Measurements from ENCODE around the gene SRI.

The SRI gene

GRCh38 chr7:88224601-88225275 lies 4.9 kb upstream of the SRI start:
- DNase-seq = no peak

- no peak for DNase-seq
Measured at GRCh38 chr7:88223265-88223664, 3.4 kb upstream of the SRI start.

GRCh38 chr7:88218836-88219605 lies 817 bp downstream of the SRI start:
- peak in 1 of 4 experiments; percentile 0 for DNase-seq

GRCh38 chr7:88218429-88218745 lies 1.5 kb downstream of the SRI start:
- no peak for DNase-seq

GRCh38 chr7:88217675-88218428 lies 2.0 kb downstream of the SRI start:
- DNase-seq = no peak

GRCh38 chr7:88216276-88216675 lies 3.6 kb downstream of the SRI start:
- no peak for DNase-seq

- DNase-seq = no peak
Measured at GRCh38 chr7:88215295-88215694, 4.5 kb downstream of the SRI start.

- DNase-seq = no peak
Measured at GRCh38 chr7:88214456-88214855, 5.4 kb downstream of the SRI start.

GRCh38 chr7:88212918-88213317 lies 6.9 kb downstream of the SRI start:
- DNase-seq = no peak

- no peak for DNase-seq
Measured at GRCh38 chr7:88208521-88208920, 11.3 kb downstream of the SRI start.

- no peak for DNase-seq
Measured at GRCh38 chr7:88206254-88206653, 13.6 kb downstream of the SRI start.

- DNase-seq = no peak
Measured at GRCh38 chr7:88205179-88205578, 14.7 kb downstream of the SRI start.

GRCh38 chr7:88204525-88205110 lies 15.2 kb downstream of the SRI start:
- DNase-seq = no peak

GRCh38 chr7:88203401-88203800 lies 16.4 kb downstream of the SRI start:
- no peak for DNase-seq

- no peak for DNase-seq
Measured at GRCh38 chr7:88202799-88203198, 17.0 kb downstream of the SRI start.

- no peak for DNase-seq
Measured at GRCh38 chr7:88202278-88202677, 17.6 kb downstream of the SRI start.

GRCh38 chr7:88201305-88201704 lies 18.5 kb downstream of the SRI start:
- DNase-seq = no peak

- no peak for DNase-seq
Measured at GRCh38 chr7:88200789-88201188, 19.0 kb downstream of the SRI start.

- no peak for DNase-seq
Measured at GRCh38 chr7:88200261-88200660, 19.6 kb downstream of the SRI start.

- DNase-seq = no peak
Measured at GRCh38 chr7:88191911-88192310, 27.9 kb downstream of the SRI start.

GRCh38 chr7:88185650-88186049 lies 34.2 kb downstream of the SRI start:
- DNase-seq = no peak

GRCh38 chr7:88184848-88185304 lies 35.0 kb downstream of the SRI start:
- DNase-seq = no peak

GRCh38 chr7:88183051-88183450 lies 36.8 kb downstream of the SRI start:
- no peak for DNase-seq

- DNase-seq = no peak
Measured at GRCh38 chr7:88176190-88176589, 43.6 kb downstream of the SRI start.

Data from activated CD4-positive, CD25-positive, alpha-beta regulatory T cell (primary cell).